Progenitor cell of endocrine pancreas (in vitro differentiated cells): ENCODE results near the gene ANO6. TPM values are rescaled to one million over a fixed set of nuclear protein-coding genes. Genes with fewer than 3 reads are reported as not detected.

Source experiments
- DNase-seq: peaks from one replicate; pipeline ENCODE4 v3.0.0; 2021; ENCODE audit warnings: low spot score; ENCODE audit not compliant: unreplicated experiment
- H3K27ac Mint-ChIP-seq: 2 replicates; pipeline ENCODE4 v1.8.0; 2021; ENCODE audit warnings: mild to moderate bottlenecking, moderate library complexity, mixed read lengths
- H3K27me3 Mint-ChIP-seq: 2 replicates; pipeline ENCODE4 v1.8.0; 2021; ENCODE audit warnings: mixed read lengths
- H3K36me3 Mint-ChIP-seq: 2 replicates; pipeline ENCODE4 v1.8.0; 2022; ENCODE audit warnings: mixed read lengths; ENCODE audit not compliant: insufficient read depth
- H3K4me1 Mint-ChIP-seq: 2 replicates; pipeline ENCODE4 v1.8.0; 2021; ENCODE audit warnings: low read depth, mixed read lengths
- H3K4me3 Mint-ChIP-seq: 2 replicates; pipeline ENCODE4 v1.8.0; 2021; ENCODE audit warnings: low read depth, mild to moderate bottlenecking, moderate library complexity, mixed read lengths
- H3K9me3 Mint-ChIP-seq: 2 replicates; pipeline ENCODE4 v1.8.0; 2021; ENCODE audit warnings: low read depth, mixed read lengths
- CTCF ChIP-seq: fragments of 200-600 bp; sonication (generic); IDR thresholded peaks from one replicate; pipeline ENCODE4 v1.5.0; 2021; ENCODE audit warnings: antibody characterized with exemption, mild to moderate bottlenecking; ENCODE audit not compliant: unreplicated experiment
- total RNA-seq: library from RNA; stranded (reverse); gene quantifications from 2 replicates; pipeline ENCODE4 v1.2.1, GENCODE V29; 2021

Gene ANO6
- total RNA-seq, 1 donor from 2014 or later: 39.2 TPM

DNA sequence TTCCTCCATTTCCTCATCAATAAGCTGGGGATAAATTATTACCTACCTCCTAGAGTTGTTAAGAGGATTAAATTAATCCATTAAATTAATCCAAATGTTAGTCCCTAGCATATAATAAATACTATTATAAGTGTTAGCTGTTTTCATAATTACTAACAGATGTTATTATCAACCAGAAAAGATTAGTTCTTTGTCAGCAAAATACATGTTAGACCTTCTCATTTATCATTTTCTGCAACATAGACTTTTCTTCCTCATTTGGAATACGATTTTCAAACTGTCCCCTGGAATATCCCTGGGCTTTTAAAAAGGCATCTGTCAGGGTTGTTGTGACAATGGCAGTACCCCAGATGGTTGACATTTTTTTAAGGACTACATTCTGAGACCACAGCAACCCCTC lies 133.1 kb downstream of the ANO6 start:
- Mint-ChIP-seq H3K4me3 (no peak overlapping the region), H3K36me3 (peaks cover 33% of the 10 kb centered on the region), H3K27ac (no peak overlapping the region), H3K27me3 (no peaks in the 10 kb centered on the region), H3K9me3 (no peaks in the 10 kb centered on the region), H3K4me1 (peaks cover 36% of the 10 kb centered on the region)
- TF ChIP-seq CTCF: no peak
- DNase-seq: no peak

DNA sequence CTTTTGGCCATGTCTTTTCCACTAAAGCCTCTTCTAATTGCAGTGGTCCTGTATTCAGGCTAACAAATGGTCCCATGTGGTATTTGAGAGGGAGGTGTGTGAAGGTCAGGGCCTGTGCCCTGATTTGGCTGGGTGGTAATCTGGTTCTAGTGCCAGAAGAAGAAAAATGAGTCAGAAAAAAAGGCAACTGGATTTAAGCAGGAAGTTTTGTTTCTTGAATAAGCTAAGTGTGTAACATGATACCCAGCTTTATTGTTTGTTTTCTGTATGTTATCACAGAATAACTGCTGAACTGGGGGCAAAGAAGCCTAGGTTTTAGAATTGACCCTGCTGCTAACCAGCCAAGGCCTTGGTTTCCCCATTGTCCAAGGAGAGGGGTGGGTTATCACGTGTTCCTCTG lies 134.0 kb downstream of the ANO6 start:
- no peak for TF ChIP-seq CTCF
- Mint-ChIP-seq H3K27ac (peak overlapping the region; percentile 89), H3K4me1 (peaks cover 46% of the 10 kb centered on the region), H3K36me3 (peaks cover 32% of the 10 kb centered on the region), H3K9me3 (no peaks in the 10 kb centered on the region), H3K27me3 (no peaks in the 10 kb centered on the region), H3K4me3 (no peak overlapping the region)
- no peak for DNase-seq

- peaks cover 32% of the 10 kb centered on the region for H3K36me3 Mint-ChIP-seq
- no peak overlapping the region for H3K4me3 Mint-ChIP-seq
- DNase-seq: no peak
- H3K27me3 Mint-ChIP-seq: no peaks in the 10 kb centered on the region
- H3K9me3 Mint-ChIP-seq: no peaks in the 10 kb centered on the region
- peaks cover 49% of the 10 kb centered on the region for H3K4me1 Mint-ChIP-seq
- no peak for TF ChIP-seq CTCF
- H3K27ac Mint-ChIP-seq: no peak overlapping the region
These were observed 135.0 kb downstream of the ANO6 start for GRCh38 chr12:45350861-45351260.

GRCh38 chr12:45351921-45352670 lies 136.2 kb downstream of the ANO6 start:
- Mint-ChIP-seq H3K4me3 (no peak overlapping the region), H3K9me3 (no peaks in the 10 kb centered on the region), H3K36me3 (peaks cover 28% of the 10 kb centered on the region)

GRCh38 chr12:45353944-45354343 lies 138.0 kb downstream of the ANO6 start:
- Mint-ChIP-seq H3K27me3 (no peaks in the 10 kb centered on the region), H3K36me3 (peaks cover 28% of the 10 kb centered on the region), H3K9me3 (no peaks in the 10 kb centered on the region), H3K4me3 (peak overlapping the region; percentile 40), H3K4me1 (peaks cover 62% of the 10 kb centered on the region), H3K27ac (peak overlapping the region; percentile 62)
- no peak for TF ChIP-seq CTCF
- no peak for DNase-seq

More at GRCh38 chr12:45351921-45352670, 136.2 kb downstream of the ANO6 start:
- Mint-ChIP-seq H3K4me1 (peaks cover 58% of the 10 kb centered on the region), H3K27me3 (no peaks in the 10 kb centered on the region), H3K27ac (peak overlapping the region; percentile 67)
- no peak for DNase-seq
- no peak for TF ChIP-seq CTCF
